ENCODE data around the gene SLC24A1.

SLC24A1 gene

GRCh38 chr15:65659502-65660052 lies 37.8 kb downstream of the SLC24A1 start:
- TF ChIP-seq CTCF (IDR thresholded peaks at IDR 0.05; ENCODE audit: insufficient read depth, low read length, missing control alignments), result no peak
- POLR2A ChIA-PET, result no interaction called here

GRCh38 chr15:65660927-65661326 lies 39.2 kb downstream of the SLC24A1 start:
- CTCF ChIA-PET, result interaction anchor here (1.1 to 5.6 kb wide), 3 partner anchors 10 to 22 kb away, joined by 3 to 24 read pairs (median 3); no protein-coding TSS in a partner anchor
- no peak for TF ChIP-seq CTCF (IDR thresholded peaks at IDR 0.05; ENCODE audit: insufficient read depth, low read length, missing control alignments)
- no peak for DNase-seq (ENCODE audit: low read depth, low spot score)
- H3K4me3 ChIP-seq (ENCODE audit: low read depth, low read length), result no peak overlapping the region
- POLR2A ChIA-PET, result no interaction called here

More at GRCh38 chr15:65659502-65660052, 37.8 kb downstream of the SLC24A1 start:
- no peak overlapping the region for H3K4me3 ChIP-seq (ENCODE audit: low read depth, low read length)
- no peak for DNase-seq (ENCODE audit: low read depth, low spot score)
- CTCF ChIA-PET, result interaction anchor here (1.1 to 5.6 kb wide), 5 partner anchors 8 to 198 kb away, joined by 3 to 24 read pairs (median 4); no protein-coding TSS in a partner anchor

- no peak for TF ChIP-seq CTCF (IDR thresholded peaks at IDR 0.05; ENCODE audit: insufficient read depth, low read length, missing control alignments)
- H3K4me3 ChIP-seq (ENCODE audit: low read depth, low read length), result no peak overlapping the region
- no peak for DNase-seq (ENCODE audit: low read depth, low spot score)
- ChIA-PET POLR2A (no interaction called here), CTCF (interaction anchor here (1.1 to 1.3 kb wide), 2 partner anchors 14 to 25 kb away, joined by 3 to 5 read pairs; no protein-coding TSS in a partner anchor)
Measured at GRCh38 chr15:65663521-65663920, 41.8 kb downstream of the SLC24A1 start.

- no peak for TF ChIP-seq CTCF (IDR thresholded peaks at IDR 0.05; ENCODE audit: insufficient read depth, low read length, missing control alignments)
- CTCF ChIA-PET, result no interaction called here
- no peak for DNase-seq (ENCODE audit: low read depth, low spot score)
- POLR2A ChIA-PET, result no interaction called here
- H3K4me3 ChIP-seq (ENCODE audit: low read depth, low read length), result no peak overlapping the region
Measured at GRCh38 chr15:65666257-65666656, 44.5 kb downstream of the SLC24A1 start.

GRCh38 chr15:65675551-65675950 lies 53.8 kb downstream of the SLC24A1 start:
- ChIA-PET CTCF (interaction anchor here (0.6 to 2.1 kb wide), 2 partner anchors 37 to 148 kb away, joined by 3 to 8 read pairs; no protein-coding TSS in a partner anchor), POLR2A (no interaction called here)
- TF ChIP-seq CTCF (IDR thresholded peaks at IDR 0.05; ENCODE audit: insufficient read depth, low read length, missing control alignments), result no peak
- DNase-seq (ENCODE audit: low read depth, low spot score), result no peak
- no peak overlapping the region for H3K4me3 ChIP-seq (ENCODE audit: low read depth, low read length)

- CTCF ChIA-PET, result interaction anchor here (2.1 kb wide), 1 partner anchor 38 kb away, joined by 8 read pairs; no protein-coding TSS in a partner anchor
- POLR2A ChIA-PET, result no interaction called here
- DNase-seq (ENCODE audit: low read depth, low spot score), result no peak
- TF ChIP-seq CTCF (IDR thresholded peaks at IDR 0.05; ENCODE audit: insufficient read depth, low read length, missing control alignments), result no peak
- no peak overlapping the region for H3K4me3 ChIP-seq (ENCODE audit: low read depth, low read length)
Measured at GRCh38 chr15:65676123-65676522, 54.4 kb downstream of the SLC24A1 start.

All from AG04449 (cell line).